Measurements from ENCODE around the gene SLC45A3.
A peak's percentile ranks its signal among the peaks of the same experiment; 100 is the strongest.

Gene SLC45A3

GRCh38 chr1:205709059-205709398 is 28.7 kb upstream of the SLC45A3 start:
- peak overlapping the region; percentile 89; the same call in 1 of the 2 replicates for H3K27ac ChIP-seq
- TF ChIP-seq ZFX (IDR thresholded peaks at IDR 0.05) (no peak), CTCF (conservative IDR thresholded peaks at IDR 0.05) (no peak)

GRCh38 chr1:205706601-205707502 is 26.5 kb upstream of the SLC45A3 start:
- TF ChIP-seq CTCF (conservative IDR thresholded peaks at IDR 0.05) (no peak), ZFX (IDR thresholded peaks at IDR 0.05) (no peak)
- H3K27ac ChIP-seq, result no peak overlapping the region

GRCh38 chr1:205704903-205705302 is 24.6 kb upstream of the SLC45A3 start:
- peak overlapping the region; percentile 100; the same call in 1 of the 2 replicates for H3K27ac ChIP-seq
- no peak for TF ChIP-seq CTCF (conservative IDR thresholded peaks at IDR 0.05)
- TF ChIP-seq ZFX (IDR thresholded peaks at IDR 0.05), result no peak

GRCh38 chr1:205703072-205703471 is 22.8 kb upstream of the SLC45A3 start:
- TF ChIP-seq ZFX (IDR thresholded peaks at IDR 0.05), result no peak
- TF ChIP-seq CTCF (conservative IDR thresholded peaks at IDR 0.05), result no peak
- H3K27ac ChIP-seq, result peak overlapping the region; percentile 100

- no peak for TF ChIP-seq ZFX (IDR thresholded peaks at IDR 0.05)
- H3K27ac ChIP-seq, result peak overlapping the region; percentile 100
These were observed 21.6 kb upstream of the SLC45A3 start for GRCh38 chr1:205701891-205702290.

- H3K27ac ChIP-seq, result peak overlapping the region; percentile 100
- TF ChIP-seq ZFX (IDR thresholded peaks at IDR 0.05) (no peak), CTCF (conservative IDR thresholded peaks at IDR 0.05) (no peak)
These were observed 21.1 kb upstream of the SLC45A3 start for GRCh38 chr1:205701420-205701819.

GRCh38 chr1:205700865-205701401 is 20.6 kb upstream of the SLC45A3 start:
- H3K27ac ChIP-seq, result peak overlapping the region; percentile 100
- TF ChIP-seq ZFX (IDR thresholded peaks at IDR 0.05) (no peak), CTCF (conservative IDR thresholded peaks at IDR 0.05) (no peak)

Measured in C4-2B (cell line).